SHP77 (cell line): ENCODE data around the gene NCOA4.
"Not testable (repeated sequence)": the region's sequence is repeated elsewhere in the genome, so short reads cannot be mapped to it uniquely, and the experiment has no call there.

ENCODE experiments used
- DNase-seq, 2 experiments: peaks; one replicate each; lab custom pipeline; 2025; lab: John Stamatoyannopoulos, UW

The NCOA4 gene

GRCh38 chr10:46019569-46020343 is 10.7 kb downstream of the NCOA4 start:
- no peak for DNase-seq

- DNase-seq: no peak
Observed at GRCh38 chr10:46019177-46019528, 11.3 kb downstream of the NCOA4 start.

DNA sequence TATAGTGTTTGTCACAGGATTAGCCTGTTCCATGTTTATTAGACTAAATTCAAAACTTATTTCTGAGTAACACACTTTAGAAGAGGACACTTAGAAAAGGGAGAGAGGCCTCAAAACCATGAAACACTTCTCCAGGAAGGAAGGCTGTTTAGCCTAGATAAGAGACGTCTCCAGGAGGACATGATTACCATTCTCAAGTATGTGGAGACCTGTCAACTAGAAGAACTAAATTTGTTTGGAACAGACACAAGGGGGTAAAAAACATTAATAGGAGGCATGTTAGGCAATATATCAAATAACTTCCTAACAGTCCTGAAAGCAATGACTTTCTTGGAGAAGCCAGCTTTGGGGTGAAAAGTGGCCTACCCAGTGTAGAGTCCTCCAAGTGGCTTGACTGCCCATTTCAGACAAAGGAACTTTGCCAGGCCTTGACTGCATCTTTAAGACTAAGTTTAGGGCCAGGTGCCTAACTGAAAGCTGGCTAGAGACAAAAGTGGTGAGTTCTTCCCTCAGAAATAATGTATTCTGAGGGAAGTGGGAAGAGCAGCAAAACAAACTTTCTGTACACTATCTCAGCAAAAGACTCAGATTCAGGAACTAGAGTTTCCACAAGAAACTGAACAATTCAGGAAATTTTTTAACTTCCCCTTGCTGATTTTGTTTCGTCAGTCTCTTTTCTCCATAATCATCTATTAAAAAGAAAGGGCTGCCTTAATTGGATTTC is 11.8 kb downstream of the NCOA4 start:
- no peak for DNase-seq

DNA sequence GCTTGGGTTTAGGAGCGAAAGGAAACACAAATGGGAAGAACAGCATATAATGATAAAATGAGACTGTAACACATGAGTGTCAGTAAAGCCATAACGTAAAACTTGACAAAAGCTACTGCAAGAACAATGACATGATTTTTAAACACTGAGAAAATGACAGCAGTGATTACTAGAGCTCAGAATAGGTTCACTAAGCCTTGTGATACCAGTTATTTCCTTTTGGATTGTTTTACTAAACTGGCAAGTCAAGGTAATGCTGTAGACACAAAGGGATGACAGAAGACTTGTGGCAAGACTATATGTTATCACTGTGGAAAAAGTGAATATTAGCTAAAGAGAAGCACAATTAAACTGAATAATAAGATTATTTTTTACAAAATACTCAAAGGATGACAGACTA is 12.7 kb downstream of the NCOA4 start:
- DNase-seq: no peak

DNA sequence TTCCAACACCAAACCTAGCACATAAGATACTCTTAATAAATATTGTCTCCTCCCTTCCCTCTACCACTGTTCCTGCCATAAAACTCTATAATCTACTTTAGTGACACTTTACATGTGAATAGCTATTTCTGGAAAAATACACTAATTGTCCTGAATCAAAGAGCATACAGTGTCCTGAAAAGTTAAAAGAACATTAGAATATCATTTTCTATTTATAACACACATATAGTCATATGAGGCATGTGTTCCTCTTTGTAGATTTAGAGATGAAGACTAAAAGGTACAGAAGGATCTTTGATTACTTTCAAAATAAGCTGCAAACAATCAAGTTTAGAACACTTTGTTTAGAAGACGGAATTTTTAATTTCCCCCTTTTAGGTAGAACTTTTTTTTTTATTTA is 13.6 kb downstream of the NCOA4 start:
- DNase-seq: no peak

DNA sequence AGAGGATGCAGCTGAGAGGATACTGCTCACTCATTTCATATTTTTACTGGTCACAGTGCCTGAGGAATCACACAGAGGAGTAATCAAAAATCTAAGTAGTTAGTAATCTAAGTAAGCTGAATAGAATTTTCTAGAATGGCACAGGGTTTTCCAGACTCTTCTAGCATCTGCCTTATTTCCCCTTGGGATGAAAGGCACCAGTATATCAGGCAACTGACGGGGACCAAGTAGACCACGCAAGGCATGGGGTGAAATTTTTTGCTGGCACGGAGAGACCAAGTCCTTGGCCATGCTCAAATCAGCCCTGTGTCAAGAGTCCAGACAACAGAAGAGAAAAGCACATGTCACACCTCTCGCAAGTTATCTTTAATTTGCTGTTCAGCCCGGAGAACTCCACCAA is 14.2 kb downstream of the NCOA4 start:
- no peak for DNase-seq

GRCh38 chr10:46014683-46015405 is 15.6 kb downstream of the NCOA4 start:
- DNase-seq: no peak

- DNase-seq: no peak
Observed at GRCh38 chr10:46014206-46014605, 16.2 kb downstream of the NCOA4 start.

DNA sequence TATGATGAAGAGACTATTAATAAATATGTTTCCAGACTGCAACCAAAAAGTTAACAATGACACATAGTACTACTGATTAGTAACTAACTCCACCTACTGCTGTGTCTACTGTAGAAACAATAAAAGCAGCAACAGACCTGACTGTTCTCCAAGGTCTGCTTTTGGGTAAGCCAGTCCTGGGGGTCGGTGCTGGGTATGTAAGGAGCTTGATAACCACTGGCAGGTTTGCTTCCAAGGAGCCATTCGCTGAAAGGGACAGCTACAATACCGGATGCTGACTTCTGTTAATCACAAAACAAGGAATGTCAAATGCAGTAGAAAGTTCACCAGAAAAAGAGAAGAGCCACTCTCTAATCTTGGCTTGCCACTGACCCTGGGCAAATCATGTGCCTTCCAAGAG is 17.7 kb downstream of the NCOA4 start:
- DNase-seq: no peak

- no peak for DNase-seq
Observed at GRCh38 chr10:46006219-46006618, 24.2 kb downstream of the NCOA4 start.

GRCh38 chr10:46005383-46005782 is 25.0 kb downstream of the NCOA4 start:
- DNase-seq: no peak

DNA sequence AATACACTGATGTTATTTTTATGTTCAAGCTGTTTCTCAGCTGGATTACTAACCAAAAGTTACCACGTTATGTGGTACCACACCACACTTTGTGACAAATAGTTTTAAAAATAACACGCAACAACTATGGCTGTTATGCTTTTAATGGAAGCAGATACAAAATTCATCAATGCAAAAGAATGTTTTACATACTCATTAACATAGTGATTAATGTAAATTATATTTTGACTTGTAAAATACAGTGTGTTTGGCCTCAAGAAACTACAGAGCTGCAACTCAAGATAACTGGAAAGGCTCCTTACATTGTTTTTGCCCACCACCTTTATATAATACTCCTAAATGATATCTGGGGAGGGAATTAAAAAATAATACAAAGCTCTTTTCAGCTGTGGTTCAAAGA is 25.5 kb downstream of the NCOA4 start:
- no peak for DNase-seq

DNA sequence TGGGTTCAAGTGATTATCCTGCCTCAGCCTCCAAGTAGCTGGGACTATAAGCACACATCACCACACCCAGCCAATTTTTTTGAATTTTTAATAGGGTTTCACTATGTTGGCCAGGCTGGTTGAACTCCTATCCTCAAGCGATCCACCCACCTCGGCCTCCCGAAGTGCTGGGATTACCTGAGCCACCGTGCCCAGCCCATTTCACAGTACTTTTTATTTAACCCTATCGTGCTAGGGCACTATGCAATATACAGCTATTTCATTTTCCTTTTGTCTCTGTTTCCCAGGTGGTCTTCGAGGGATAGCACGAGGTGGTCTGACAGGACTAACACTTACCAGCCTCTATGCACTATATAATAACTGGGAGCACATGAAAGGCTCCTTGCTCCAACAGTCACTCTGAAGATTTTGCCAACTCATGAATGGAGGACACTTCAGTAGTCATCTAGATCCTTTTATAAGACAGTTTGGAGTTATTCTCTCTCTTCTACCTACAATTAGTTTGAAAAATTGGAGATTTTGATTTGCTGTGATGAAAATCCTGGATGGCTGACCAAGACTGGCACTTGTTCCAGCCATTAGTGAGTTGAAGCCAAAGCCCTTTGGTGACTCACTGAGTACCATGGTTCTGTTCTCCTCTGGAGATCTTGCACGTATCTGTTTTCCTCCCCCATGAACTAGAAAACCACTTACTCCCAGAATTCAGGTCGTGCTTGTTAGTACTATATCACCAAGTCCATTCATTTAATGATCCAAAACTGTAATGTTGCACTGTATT is 27.3 kb downstream of the NCOA4 start:
- DNase-seq: no peak

DNA sequence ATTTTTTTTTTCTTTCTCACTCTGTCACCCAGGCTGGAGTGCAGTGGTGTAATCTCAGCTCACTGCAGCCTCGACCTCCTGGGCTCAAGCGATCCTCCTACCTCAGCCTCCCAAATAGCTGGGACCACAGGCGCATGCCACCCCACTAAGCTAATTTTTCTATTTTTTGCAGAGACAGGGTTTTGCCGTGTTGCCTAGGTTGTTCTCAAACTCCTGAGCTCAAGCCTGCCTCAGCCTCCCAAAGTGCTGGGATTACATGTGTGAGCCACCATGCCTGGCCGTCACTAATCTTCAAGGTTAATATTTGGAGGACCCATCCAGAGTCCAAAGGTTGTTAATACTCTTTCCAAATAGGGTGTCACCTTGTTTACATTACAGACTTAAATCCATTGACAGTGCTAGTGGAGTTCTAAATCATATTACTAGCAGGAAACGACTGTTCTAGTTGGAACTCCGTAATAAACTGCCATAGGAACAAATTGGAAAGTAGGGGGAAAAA is 28.2 kb downstream of the NCOA4 start:
- not testable (repeated sequence) for DNase-seq

- DNase-seq: no peak
Observed at GRCh38 chr10:46001187-46001756, 29.2 kb downstream of the NCOA4 start.

- no peak for DNase-seq
Observed at GRCh38 chr10:46000538-46000937, 29.9 kb downstream of the NCOA4 start.

GRCh38 chr10:45999955-46000354 is 30.5 kb downstream of the NCOA4 start:
- not testable (repeated sequence) for DNase-seq

- DNase-seq: no peak
Observed at GRCh38 chr10:45997994-45998763, 32.2 kb downstream of the NCOA4 start.

DNA sequence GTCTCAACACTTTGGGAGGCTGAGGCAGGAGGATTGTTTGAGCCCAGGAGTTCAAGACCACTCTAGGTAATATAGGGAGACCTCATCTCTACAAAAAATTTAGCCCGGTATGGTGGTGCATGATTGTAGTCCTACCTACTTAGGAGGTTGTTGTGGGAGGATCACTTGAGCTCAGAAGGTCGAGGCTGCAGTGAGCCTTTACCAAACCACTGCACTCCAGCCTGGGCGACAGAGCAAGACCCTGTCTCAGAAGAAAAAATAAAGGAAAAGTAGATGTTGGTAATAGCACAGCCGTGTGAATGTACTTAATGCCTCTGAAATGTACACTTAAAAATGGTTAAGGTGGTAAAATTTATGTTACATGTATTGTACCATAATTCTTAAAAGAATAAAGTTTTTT is 32.9 kb downstream of the NCOA4 start:
- DNase-seq: no peak

DNA sequence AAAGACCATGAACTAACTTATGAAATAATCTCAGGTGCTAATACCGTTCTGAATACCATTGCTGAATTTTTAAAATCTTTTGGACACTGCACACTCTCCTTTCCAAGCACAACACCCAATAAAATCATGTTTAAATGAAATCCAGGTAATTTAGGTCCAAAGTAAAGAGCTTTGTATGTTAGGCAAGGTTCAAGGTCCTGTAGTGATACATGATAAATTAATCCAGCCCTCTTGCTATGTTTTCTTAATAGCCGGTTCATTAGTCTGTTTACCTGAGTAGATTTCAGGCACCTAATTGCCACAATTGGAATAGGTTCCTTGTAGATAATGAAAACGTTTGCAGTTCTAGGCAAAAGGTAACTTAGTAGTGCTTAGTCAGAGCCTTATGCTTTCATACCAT is 44.8 kb downstream of the NCOA4 start:
- not testable (repeated sequence) for DNase-seq

- not testable (repeated sequence) for DNase-seq
Observed at GRCh38 chr10:45984473-45984872, 46.0 kb downstream of the NCOA4 start.
